ENCODE data around the gene RUBCNL. TPM values are rescaled to one million over a fixed set of nuclear protein-coding genes. Genes with fewer than 3 reads are reported as not detected.

Gene RUBCNL
- total RNA-seq, 1 experiment from 2014 or later = 0.42 TPM

DNA sequence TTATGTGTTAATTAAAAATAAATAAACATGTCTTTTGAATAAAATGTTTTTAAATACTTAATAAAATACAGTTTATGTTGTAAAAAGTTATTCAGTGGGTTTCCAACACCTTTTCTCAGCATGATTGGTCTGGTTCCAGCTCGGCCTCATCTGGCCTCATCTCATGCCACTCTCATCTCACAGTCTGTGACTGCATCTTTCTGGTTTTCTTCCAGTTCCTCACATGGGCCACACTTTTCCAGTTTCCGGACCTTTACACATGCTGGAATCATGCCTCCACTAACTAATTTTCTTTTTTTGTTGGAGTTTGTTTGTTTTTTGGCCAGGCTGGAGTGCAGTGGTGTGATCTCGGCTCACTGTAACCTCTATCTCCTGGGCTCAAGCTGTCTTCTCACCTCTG lies 82.5 kb downstream of the RUBCNL start:
- Histone ChIP-seq H3K79me2 (ENCODE audit: insufficient read depth, low read length) (no peaks in the 10 kb centered on the region), H3K4me1 (ENCODE audit: control insufficient read depth in 1 of 2, insufficient read depth in 2 of 2, low read length in 2 of 2) (no peaks in the 10 kb centered on the region), H3K4me3 (replicated peaks in 1 of 2; ENCODE audit: low read depth in 1 of 2, low read length in 2 of 2) (no peak overlapping the region), H4K20me1 (ENCODE audit: insufficient read depth) (no peaks in the 10 kb centered on the region), H3K9me2 (ENCODE audit: insufficient read depth) (no peaks in the 10 kb centered on the region), H3K9me3 (ENCODE audit: control insufficient read depth in 1 of 2, insufficient read depth in 1 of 2, low read depth in 1 of 2, low read length in 2 of 2) (no peaks in the 10 kb centered on the region), H3K27ac (ENCODE audit: low read depth, low read length) (no peak overlapping the region), H2AFZ (ENCODE audit: low read depth, low read length, poor library complexity, severe bottlenecking) (no peak overlapping the region), H3K4me2 (ENCODE audit: low read length) (no peak overlapping the region), H3K36me3 (ENCODE audit: control insufficient read depth in 1 of 2, insufficient read depth in 2 of 2, low read length in 2 of 2) (no peaks in the 10 kb centered on the region), H3K27me3 (ENCODE audit: insufficient read depth, low read length) (no peaks in the 10 kb centered on the region), H3K9ac (ENCODE audit: low read length) (no peak overlapping the region)
- ChIA-PET RAD21 (ENCODE audit: low non-redundant PET in 1 of 2, low total read pairs in 2 of 2, uncharacterized antibody in 2 of 2, unreplicated experiment in 2 of 2) (no interaction called here), POLR2A (no interaction called here), CTCF (no interaction called here)
- ATAC-seq = no peak
- no TSS peak for BruUV-seq (replicated peaks)
- no peak for TF ChIP-seq SP1 (IDR thresholded peaks at IDR 0.05; ENCODE audit: low read depth)
- TF ChIP-seq EZH2phosphoT487 (IDR thresholded peaks at IDR 0.05; ENCODE audit: borderline replicate concordance) = no peak
- TF ChIP-seq, protein P1, sequence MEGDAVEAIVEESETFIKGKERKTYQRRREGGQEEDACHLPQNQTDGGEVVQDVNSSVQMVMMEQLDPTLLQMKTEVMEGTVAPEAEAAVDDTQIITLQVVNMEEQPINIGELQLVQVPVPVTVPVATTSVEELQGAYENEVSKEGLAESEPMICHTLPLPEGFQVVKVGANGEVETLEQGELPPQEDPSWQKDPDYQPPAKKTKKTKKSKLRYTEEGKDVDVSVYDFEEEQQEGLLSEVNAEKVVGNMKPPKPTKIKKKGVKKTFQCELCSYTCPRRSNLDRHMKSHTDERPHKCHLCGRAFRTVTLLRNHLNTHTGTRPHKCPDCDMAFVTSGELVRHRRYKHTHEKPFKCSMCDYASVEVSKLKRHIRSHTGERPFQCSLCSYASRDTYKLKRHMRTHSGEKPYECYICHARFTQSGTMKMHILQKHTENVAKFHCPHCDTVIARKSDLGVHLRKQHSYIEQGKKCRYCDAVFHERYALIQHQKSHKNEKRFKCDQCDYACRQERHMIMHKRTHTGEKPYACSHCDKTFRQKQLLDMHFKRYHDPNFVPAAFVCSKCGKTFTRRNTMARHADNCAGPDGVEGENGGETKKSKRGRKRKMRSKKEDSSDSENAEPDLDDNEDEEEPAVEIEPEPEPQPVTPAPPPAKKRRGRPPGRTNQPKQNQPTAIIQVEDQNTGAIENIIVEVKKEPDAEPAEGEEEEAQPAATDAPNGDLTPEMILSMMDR (IDR thresholded peaks at IDR 0.05 in 2 of 3, conservative IDR thresholded peaks at IDR 0.05 in 1 of 3; ENCODE audit: borderline replicate concordance in 1 of 3, insufficient read depth in 1 of 3, low read depth in 2 of 3, low read length in 2 of 3) = no peak
- TF ChIP-seq SIN3A (IDR thresholded peaks at IDR 0.05; ENCODE audit: low read depth) = no peak
- TF ChIP-seq SRF (IDR thresholded peaks at IDR 0.05; ENCODE audit: low read depth) = no peak
- TF ChIP-seq TCF7L2 (IDR thresholded peaks at IDR 0.05; ENCODE audit: borderline replicate concordance, extremely low read depth, insufficient read depth, insufficient read length) = no peak
- no peak for TF ChIP-seq CEBPB (IDR thresholded peaks at IDR 0.05; ENCODE audit: low read depth)
- TF ChIP-seq, protein P2, sequence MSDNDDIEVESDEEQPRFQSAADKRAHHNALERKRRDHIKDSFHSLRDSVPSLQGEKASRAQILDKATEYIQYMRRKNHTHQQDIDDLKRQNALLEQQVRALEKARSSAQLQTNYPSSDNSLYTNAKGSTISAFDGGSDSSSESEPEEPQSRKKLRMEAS (IDR thresholded peaks at IDR 0.05) = no peak
- no peak for TF ChIP-seq POLR2AphosphoS5 (IDR thresholded peaks at IDR 0.05; ENCODE audit: low read depth, low read length)
- no peak for TF ChIP-seq ZFX (IDR thresholded peaks at IDR 0.05)
- TF ChIP-seq RAD21 (IDR thresholded peaks at IDR 0.05; ENCODE audit: low read depth) = no peak
- no peak for TF ChIP-seq JUND (IDR thresholded peaks at IDR 0.05)
- no peak for TF ChIP-seq ZNF274 (IDR thresholded peaks at IDR 0.05; ENCODE audit: low read depth, low read length)
- TF ChIP-seq FOSL1 (IDR thresholded peaks at IDR 0.05; ENCODE audit: low read depth) = no peak
- TF ChIP-seq, protein P3, sequence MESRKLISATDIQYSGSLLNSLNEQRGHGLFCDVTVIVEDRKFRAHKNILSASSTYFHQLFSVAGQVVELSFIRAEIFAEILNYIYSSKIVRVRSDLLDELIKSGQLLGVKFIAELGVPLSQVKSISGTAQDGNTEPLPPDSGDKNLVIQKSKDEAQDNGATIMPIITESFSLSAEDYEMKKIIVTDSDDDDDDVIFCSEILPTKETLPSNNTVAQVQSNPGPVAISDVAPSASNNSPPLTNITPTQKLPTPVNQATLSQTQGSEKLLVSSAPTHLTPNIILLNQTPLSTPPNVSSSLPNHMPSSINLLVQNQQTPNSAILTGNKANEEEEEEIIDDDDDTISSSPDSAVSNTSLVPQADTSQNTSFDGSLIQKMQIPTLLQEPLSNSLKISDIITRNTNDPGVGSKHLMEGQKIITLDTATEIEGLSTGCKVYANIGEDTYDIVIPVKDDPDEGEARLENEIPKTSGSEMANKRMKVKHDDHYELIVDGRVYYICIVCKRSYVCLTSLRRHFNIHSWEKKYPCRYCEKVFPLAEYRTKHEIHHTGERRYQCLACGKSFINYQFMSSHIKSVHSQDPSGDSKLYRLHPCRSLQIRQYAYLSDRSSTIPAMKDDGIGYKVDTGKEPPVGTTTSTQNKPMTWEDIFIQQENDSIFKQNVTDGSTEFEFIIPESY (IDR thresholded peaks at IDR 0.05; ENCODE audit: extremely low read depth, insufficient replicate concordance, low read length) = no peak
- TF ChIP-seq CBX3 (IDR thresholded peaks at IDR 0.05; ENCODE audit: low read depth) = no peak
- TF ChIP-seq EZH2 (IDR thresholded peaks at IDR 0.05) = no peak
- TF ChIP-seq POLR2A (IDR thresholded peaks at IDR 0.05; ENCODE audit: borderline replicate concordance, extremely low read depth, insufficient read depth, insufficient read length) = no peak
- TF ChIP-seq, protein P4, sequence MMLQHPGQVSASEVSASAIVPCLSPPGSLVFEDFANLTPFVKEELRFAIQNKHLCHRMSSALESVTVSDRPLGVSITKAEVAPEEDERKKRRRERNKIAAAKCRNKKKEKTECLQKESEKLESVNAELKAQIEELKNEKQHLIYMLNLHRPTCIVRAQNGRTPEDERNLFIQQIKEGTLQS (IDR thresholded peaks at IDR 0.05) = no peak
- intact Hi-C loops (cut with micrococcal nuclease) = no loop called here
- no peak for DNase-seq (ENCODE audit: low read depth, low spot score)
